ENCODE measurements around the gene SEMA4D.

DNA sequence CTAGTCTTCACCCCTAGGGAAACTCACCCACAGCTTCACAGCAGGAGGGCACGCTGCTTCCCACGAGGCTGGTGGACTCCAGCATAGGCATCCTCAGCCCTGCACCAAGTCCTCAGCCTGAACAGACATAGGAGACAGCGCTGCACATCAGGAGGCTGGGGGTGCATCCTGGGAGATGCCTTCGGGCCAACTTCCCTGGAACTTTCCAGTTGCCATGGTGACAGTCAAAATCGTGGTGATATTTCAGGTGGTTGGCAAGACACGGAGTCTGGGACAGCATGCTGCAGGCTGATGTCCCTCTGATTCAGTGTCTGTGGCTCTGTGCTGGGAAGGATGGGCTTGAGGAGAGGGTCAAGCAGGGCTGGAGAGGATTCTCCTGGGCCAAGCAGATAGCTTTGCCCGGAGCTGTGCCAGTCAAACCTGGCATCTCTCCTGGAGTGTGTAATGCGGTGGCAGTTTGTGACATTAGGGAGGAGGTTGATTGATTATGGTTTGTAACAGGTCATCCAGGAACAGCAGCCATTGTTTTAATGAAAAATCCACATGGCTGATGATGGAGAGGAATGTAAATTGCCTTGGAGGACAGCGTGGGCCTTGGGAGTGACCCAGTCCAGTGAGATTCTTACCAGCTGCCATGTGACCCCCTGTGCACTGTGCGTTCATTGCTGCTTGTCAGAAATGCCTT is 35.6 kb upstream of the SEMA4D start:
- no peak for TF ChIP-seq EZH2phosphoT487 (IDR thresholded peaks at IDR 0.05; ENCODE audit: low read depth)
- TF ChIP-seq, protein P1, sequence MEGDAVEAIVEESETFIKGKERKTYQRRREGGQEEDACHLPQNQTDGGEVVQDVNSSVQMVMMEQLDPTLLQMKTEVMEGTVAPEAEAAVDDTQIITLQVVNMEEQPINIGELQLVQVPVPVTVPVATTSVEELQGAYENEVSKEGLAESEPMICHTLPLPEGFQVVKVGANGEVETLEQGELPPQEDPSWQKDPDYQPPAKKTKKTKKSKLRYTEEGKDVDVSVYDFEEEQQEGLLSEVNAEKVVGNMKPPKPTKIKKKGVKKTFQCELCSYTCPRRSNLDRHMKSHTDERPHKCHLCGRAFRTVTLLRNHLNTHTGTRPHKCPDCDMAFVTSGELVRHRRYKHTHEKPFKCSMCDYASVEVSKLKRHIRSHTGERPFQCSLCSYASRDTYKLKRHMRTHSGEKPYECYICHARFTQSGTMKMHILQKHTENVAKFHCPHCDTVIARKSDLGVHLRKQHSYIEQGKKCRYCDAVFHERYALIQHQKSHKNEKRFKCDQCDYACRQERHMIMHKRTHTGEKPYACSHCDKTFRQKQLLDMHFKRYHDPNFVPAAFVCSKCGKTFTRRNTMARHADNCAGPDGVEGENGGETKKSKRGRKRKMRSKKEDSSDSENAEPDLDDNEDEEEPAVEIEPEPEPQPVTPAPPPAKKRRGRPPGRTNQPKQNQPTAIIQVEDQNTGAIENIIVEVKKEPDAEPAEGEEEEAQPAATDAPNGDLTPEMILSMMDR (IDR thresholded peaks at IDR 0.05; ENCODE audit: low read depth, low read length): no peak
